ENCODE data around the gene BRF1.

DNA sequence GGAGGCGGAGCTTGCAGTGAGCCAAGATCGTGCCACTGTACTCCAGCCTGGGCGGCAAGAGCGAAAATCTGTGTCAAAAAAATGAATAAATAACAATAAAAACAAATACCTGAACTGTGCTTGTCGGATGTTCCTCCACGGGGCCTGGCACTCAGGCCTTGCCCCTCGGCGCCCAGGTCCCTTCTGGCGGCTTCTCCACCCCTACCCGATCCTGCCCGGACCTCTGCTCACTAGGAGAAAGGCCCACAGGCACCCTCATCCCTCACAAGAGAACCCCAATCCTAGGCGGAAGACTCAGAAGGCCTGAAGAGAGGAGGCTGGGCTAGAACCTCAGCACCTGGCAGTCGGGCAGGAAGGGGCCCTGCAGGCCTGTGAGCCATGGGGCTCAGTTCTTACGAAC lies 73.5 kb downstream of the BRF1 start:
- TF ChIP-seq GATA3 (IDR thresholded peaks at IDR 0.05; ENCODE audit: low read depth, low read length) (no peak), GATA2 (IDR thresholded peaks at IDR 0.05; ENCODE audit: low read depth, low read length) (no peak)

Data from SH-SY5Y (cell line).